Superior temporal gyrus (tissue), 1 donor: ENCODE data around the gene DHRS7B.
"Not testable (repeated sequence)": the region's sequence is repeated elsewhere in the genome, so short reads cannot be mapped to it uniquely, and the experiment has no call there.

Source experiments
- DNase-seq: peaks from one replicate; pipeline ENCODE4 v3.0.0-alpha.2; 2016; ENCODE audit errors: extremely low spot score

The DHRS7B gene

DNA sequence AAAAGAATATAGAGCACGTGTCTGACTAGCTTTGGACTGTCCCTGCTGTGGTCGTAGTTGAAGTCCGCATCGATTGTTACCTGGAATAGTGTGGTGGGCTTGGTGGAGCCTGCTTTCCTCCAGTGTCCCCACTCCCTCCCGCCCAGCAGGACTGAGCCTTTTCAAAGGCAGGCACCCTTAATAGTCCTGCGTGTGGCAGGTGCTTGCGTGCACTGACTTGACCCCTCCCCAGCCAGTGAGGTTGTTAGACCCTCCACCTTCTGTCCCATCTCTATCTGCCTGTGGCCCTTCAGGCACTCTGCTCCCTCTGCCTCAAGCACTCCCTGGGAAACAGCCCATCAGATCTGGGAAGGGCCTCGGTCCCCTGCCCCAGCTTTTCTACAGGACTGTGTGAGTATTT is 50.6 kb downstream of the DHRS7B start:
- DNase-seq = no peak

- DNase-seq = no peak
These were observed 51.3 kb downstream of the DHRS7B start for GRCh38 chr17:21177854-21178600.

DNA sequence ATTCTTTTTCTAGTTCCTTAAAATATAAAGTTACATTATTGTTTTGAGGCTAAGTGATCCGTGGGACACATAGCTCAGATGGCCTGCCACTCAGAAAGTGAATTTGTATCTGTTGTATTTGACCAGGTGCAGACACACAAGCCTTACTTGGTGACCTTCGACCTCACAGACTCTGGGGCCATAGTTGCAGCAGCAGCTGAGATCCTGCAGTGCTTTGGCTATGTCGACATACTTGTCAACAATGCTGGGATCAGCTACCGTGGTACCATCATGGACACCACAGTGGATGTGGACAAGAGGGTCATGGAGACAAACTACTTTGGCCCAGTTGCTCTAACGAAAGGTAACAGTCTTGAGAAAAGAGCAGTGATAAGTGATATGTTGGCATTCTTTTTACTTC is 56.7 kb downstream of the DHRS7B start:
- DNase-seq = no peak

DNA sequence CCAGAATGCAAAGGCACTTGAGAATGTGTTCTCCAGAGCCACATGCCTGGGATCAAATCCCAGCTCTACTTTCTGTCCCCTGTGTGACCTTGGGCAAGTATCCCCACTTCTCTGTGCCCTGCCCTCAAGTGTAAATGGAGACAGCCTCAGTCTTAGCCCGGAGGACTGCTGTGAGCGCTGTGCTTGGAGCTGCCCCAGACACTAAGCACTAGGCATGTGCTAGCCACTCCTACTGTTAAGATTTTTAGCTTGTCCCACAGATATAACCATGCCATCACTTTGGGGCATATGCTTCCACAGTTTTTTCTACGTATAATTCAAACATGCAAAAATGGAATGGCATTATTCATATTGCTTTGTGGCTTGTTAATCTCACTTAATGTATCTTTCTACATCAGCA is 57.8 kb downstream of the DHRS7B start:
- no peak for DNase-seq

- no peak for DNase-seq
These were observed 58.3 kb downstream of the DHRS7B start for GRCh38 chr17:21185061-21185460.

- no peak for DNase-seq
These were observed 59.8 kb downstream of the DHRS7B start for GRCh38 chr17:21186399-21187187.

- no peak for DNase-seq
These were observed 62.6 kb downstream of the DHRS7B start for GRCh38 chr17:21189361-21189760.

GRCh38 chr17:21190078-21190477 is 63.3 kb downstream of the DHRS7B start:
- DNase-seq = no peak

- no peak for DNase-seq
These were observed 64.9 kb downstream of the DHRS7B start for GRCh38 chr17:21191698-21192097.

DNA sequence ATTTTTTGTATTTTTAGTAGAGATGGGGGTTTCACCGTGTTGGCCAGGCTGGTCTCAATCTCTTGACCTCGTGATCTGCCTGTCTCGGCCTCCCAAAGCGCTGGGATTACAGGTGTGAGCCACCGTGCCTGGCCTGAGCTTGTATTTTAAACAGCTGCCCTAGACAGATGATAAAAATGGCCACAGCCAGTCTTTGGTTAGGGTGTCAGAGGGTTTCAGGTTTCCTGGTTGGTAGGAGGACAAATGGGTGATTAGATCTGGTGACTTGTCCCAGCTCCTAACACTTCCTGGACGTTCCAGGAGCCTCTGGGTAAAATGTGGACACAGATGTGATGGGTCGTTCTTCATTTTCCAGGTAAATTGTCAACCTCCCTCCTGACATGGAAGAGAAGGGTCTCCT is 65.7 kb downstream of the DHRS7B start:
- not testable (repeated sequence) for DNase-seq

- no peak for DNase-seq
These were observed 66.3 kb downstream of the DHRS7B start for GRCh38 chr17:21193031-21193430.

- DNase-seq = no peak
These were observed 67.5 kb downstream of the DHRS7B start for GRCh38 chr17:21194226-21194625.

GRCh38 chr17:21194703-21195102 is 67.9 kb downstream of the DHRS7B start:
- peak; percentile 24 for DNase-seq

DNA sequence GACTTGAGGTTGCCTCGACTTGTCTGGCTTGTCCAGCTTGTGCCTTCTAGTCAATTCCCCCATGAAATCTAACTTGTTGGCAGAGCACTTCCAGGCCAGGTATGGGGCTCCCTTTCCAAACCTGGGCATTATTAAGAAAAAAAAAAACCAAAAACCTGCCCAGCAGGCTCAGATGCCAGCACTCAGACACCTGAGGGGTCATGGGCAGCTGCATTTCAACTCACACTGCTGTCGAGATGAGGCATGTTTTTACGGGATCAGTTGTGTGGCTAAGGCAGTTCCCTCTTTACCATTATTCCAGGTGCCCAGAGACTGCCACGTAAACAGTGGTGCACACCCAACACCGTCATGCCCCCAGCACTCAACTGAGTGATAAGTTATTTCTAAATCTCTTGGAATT is 69.4 kb downstream of the DHRS7B start:
- no peak for DNase-seq

DNA sequence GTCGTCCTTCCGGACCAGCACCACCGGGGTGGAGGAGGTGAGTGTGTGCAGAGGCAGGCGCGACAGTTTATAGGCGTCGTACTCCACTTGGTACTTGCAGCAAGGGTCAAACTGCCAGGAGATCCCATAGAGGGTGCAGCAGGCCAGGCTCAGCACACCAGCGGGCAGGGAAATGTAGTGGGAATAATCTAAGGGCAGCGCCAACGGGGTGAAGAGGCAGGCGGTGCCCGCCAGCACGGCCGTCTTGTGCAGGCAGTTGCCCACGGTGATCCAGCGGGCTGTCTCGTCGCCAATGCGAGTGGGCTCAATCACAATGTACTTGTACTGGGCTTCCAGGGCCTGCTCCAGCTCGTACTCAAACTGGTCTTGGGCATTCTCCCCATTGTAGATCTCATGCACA is 71.6 kb downstream of the DHRS7B start:
- no peak for DNase-seq

GRCh38 chr17:21199311-21199710 is 72.5 kb downstream of the DHRS7B start:
- DNase-seq = no peak

GRCh38 chr17:21199856-21200255 is 73.1 kb downstream of the DHRS7B start:
- no peak for DNase-seq

GRCh38 chr17:21200590-21201297 is 74.0 kb downstream of the DHRS7B start:
- no peak for DNase-seq

- DNase-seq = no peak
These were observed 74.5 kb downstream of the DHRS7B start for GRCh38 chr17:21201298-21201595.

GRCh38 chr17:21201874-21202273 is 75.1 kb downstream of the DHRS7B start:
- DNase-seq = no peak

- no peak for DNase-seq
These were observed 75.7 kb downstream of the DHRS7B start for GRCh38 chr17:21202512-21202911.

DNA sequence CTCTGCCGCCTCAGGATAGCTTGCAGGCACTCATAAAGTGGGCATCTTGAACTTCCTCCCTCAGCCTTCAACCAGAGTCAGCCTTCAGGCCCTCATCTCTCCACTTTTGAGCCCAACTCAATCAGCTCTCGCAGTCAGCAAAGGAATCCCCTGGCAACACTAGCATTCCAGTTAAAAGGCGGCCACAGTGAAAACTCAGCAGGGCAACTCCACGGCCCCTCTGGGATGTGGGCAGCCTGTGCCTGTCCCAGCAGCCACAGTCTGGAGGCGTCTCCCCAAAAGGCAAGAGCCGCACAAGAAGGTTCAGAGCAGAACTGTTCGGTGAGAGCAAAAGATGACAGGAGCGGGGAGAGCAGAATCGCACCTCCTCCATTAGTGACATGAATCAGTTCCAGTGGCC is 78.2 kb downstream of the DHRS7B start:
- no peak for DNase-seq

DNA sequence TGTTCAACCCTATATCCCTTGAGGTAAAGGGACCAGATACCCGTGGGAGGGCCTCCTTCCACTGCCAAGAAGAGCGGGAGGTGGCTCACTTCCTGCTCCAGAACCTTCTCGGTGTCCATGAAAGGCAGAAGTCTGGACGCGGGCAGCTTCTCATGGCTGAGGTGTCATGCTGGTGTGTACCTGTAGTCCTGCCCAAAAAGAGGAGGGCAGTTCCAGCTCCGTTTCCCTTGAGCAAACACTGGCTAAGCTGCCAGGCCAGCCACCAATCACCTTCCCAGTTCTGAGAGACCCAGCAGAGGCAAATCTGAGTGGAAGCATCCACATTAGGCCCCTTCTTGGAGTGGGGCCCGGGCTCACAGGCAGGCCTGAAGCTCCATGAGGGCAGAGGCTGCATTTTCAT is 81.6 kb downstream of the DHRS7B start:
- DNase-seq = no peak
